CD8-positive, alpha-beta memory T cell (primary cell): ENCODE data around the gene CPEB1. TPM values are rescaled to one million over a fixed set of nuclear protein-coding genes. Genes with fewer than 3 reads are reported as not detected.

Source experiments
- CTCF ChIA-PET: fragments of 350-600 bp; sonication (Branson Sonifier 250); formaldehyde crosslinking; loops from one replicate; lab custom pipeline; 2021; ENCODE audit warnings: antibody characterized with exemption; lab: Charles Lee
- POLR2A ChIA-PET: fragments of 350-600 bp; sonication (Branson Sonifier 250); formaldehyde crosslinking; loops from one replicate; lab custom pipeline; 2021; ENCODE audit warnings: antibody characterized with exemption; lab: Charles Lee
- DNase-seq, 5 donors: peaks; one replicate each; pipeline versions ENCODE4 v3.0.0 to v3.0.0-alpha.2; 2020 to 2022; ENCODE audit warnings: mixed read lengths in 1 of 5
- H3K27ac ChIP-seq: one replicate; pipeline ENCODE4 v1.7.0; 2013; ENCODE audit warnings: low read depth, mild to moderate bottlenecking, low read length, moderate library complexity
- H3K27me3 ChIP-seq: 2 replicates; pipeline ENCODE4 v1.7.0; 2013; ENCODE audit warnings: low read length, mild to moderate bottlenecking; ENCODE audit not compliant: insufficient read depth, poor library complexity, severe bottlenecking
- H3K36me3 ChIP-seq: 2 replicates; pipeline ENCODE4 v1.7.0; 2013; ENCODE audit warnings: mild to moderate bottlenecking, low read length, moderate library complexity; ENCODE audit not compliant: insufficient read depth
- H3K4me1 ChIP-seq: 2 replicates; pipeline ENCODE4 v1.7.0; 2013; ENCODE audit warnings: mild to moderate bottlenecking, low read length, moderate library complexity; ENCODE audit not compliant: insufficient read depth
- H3K4me3 ChIP-seq: 2 replicates; pipeline ENCODE4 v1.7.0; 2013; ENCODE audit warnings: mild to moderate bottlenecking, low read length
- H3K9me3 ChIP-seq: 2 replicates; pipeline ENCODE4 v1.7.0; 2013; ENCODE audit warnings: mild to moderate bottlenecking, low read length
- H3K27ac Mint-ChIP-seq, 8 donors: one replicate each; pipeline ENCODE4 v1.8.0; 2020 to 2021; ENCODE audit warnings: mixed read lengths in 8 of 8, mild to moderate bottlenecking in 6 of 8, inconsistent platforms in 3 of 8, moderate library complexity in 3 of 8
- H3K27me3 Mint-ChIP-seq, 2 donors: one replicate each; pipeline ENCODE4 v1.8.0; 2020 to 2021; ENCODE audit warnings: mixed read lengths in 2 of 2, mild to moderate bottlenecking in 1 of 2, moderate library complexity in 1 of 2
- H3K36me3 Mint-ChIP-seq, 3 donors: one replicate each; pipeline ENCODE4 v1.8.0; 2020 to 2021; ENCODE audit warnings: mixed read lengths in 3 of 3, inconsistent platforms in 1 of 3, mild to moderate bottlenecking in 1 of 3
- H3K4me1 Mint-ChIP-seq, 3 donors: one replicate each; pipeline ENCODE4 v1.8.0; 2020 to 2021; ENCODE audit warnings: mixed read lengths in 3 of 3, inconsistent platforms in 1 of 3, mild to moderate bottlenecking in 1 of 3
- H3K4me3 Mint-ChIP-seq, 7 donors: one replicate each; pipeline ENCODE4 v1.8.0; 2020 to 2021; ENCODE audit warnings: mixed read lengths in 7 of 7, mild to moderate bottlenecking in 6 of 7, moderate library complexity in 4 of 7, inconsistent platforms in 2 of 7
- H3K9me3 Mint-ChIP-seq, 5 donors: one replicate each; pipeline ENCODE4 v1.8.0; 2020 to 2022; ENCODE audit warnings: mixed read lengths in 5 of 5, mild to moderate bottlenecking in 3 of 5, moderate library complexity in 2 of 5, inconsistent platforms in 1 of 5
- polyA plus RNA-seq: library from polyadenylated mRNA; unstranded; fragments of 300-500 nt; fragmentation: Illumina TruSeq; gene quantifications from one replicate; pipeline ENCODE4 v1.2.3, GENCODE V29; 2021
- total RNA-seq, 2 experiments: library from RNA; stranded (reverse); gene quantifications; one replicate each; pipeline ENCODE4 v1.2.3, GENCODE V29; 2021

Gene CPEB1
- total and polyA plus RNA-seq, 3 experiments from 2014 or later, result 0.44 to 1.2 (median 0.44) TPM

DNA sequence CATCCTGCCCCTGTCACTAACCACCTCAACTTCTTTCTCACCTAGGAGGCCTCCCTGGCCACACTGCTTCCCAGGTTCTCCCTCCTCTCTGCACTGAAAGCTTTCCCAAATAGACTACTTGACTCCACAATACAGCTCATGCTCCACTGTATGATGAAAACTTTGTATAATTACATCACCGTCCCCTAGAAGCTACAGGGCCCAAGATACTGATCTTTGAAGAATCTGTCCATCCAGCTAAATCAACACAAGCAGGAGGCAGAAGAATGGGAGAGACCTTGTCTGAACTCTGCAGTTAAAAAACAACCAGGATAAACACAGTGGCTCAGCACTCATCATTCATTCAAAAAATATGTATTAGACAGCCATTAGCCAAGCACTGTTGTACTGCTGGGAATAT lies 80.5 kb downstream of the CPEB1 start:
- Histone ChIP-seq H3K27me3 (no peaks in the 10 kb centered on the region), H3K27ac (no peak overlapping the region), H3K36me3 (no peaks in the 10 kb centered on the region), H3K4me3 (no peak overlapping the region), H3K4me1 (no peaks in the 10 kb centered on the region), H3K9me3 (no peaks in the 10 kb centered on the region)
- ChIA-PET CTCF (interaction anchor here (1.5 kb wide), 1 partner anchor 36 kb away, joined by 3 read pairs; no protein-coding TSS in a partner anchor), POLR2A (no interaction called here)
- peaks cover 0 to 13% of the 10 kb centered on the region in 2 donors for H3K27me3 Mint-ChIP-seq
- no peak for DNase-seq
- no peak overlapping the region for H3K27ac Mint-ChIP-seq
- H3K4me3 Mint-ChIP-seq, result no peak overlapping the region
- no peaks in the 10 kb centered on the region for H3K9me3 Mint-ChIP-seq
- no peaks in the 10 kb centered on the region for H3K4me1 Mint-ChIP-seq
- H3K36me3 Mint-ChIP-seq, result no peaks in the 10 kb centered on the region

DNA sequence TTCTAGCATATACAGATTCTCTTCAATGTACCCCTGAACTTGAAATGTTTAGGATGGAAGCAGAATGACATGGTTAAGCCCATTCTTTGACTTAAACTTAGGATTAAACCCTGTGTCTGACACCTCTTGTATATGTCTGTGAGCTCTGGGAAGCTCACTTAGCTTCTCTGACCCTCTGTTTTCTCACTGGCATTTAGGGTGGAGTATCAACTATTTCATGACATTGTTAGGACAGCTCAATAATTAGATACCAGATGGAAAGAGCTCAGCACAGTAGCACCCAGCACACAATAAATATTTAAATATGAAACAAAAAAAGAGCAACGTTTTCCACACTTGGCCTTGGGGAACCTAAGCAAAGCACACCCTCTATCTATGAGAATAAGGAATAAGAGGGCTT lies 88.7 kb downstream of the CPEB1 start:
- H3K36me3 ChIP-seq, result no peaks in the 10 kb centered on the region
- no peak overlapping the region for H3K27ac ChIP-seq
- ChIA-PET CTCF (interaction anchor here (1.2 kb wide), 1 partner anchor 18 kb away, joined by 3 read pairs; the partner anchor contains the start of gene RPS17), POLR2A (no interaction called here)
- no peaks in the 10 kb centered on the region for H3K9me3 ChIP-seq
- H3K4me3 ChIP-seq, result no peak overlapping the region
- Mint-ChIP-seq H3K4me1 (no peaks in the 10 kb centered on the region), H3K36me3 (no peaks in the 10 kb centered on the region), H3K27ac (no peak overlapping the region), H3K9me3 (no peaks in the 10 kb centered on the region), H3K4me3 (no peak overlapping the region), H3K27me3 (peaks cover 3 to 9% of the 10 kb centered on the region in 2 donors)
- H3K27me3 ChIP-seq, result no peaks in the 10 kb centered on the region
- DNase-seq, result no peak
- no peaks in the 10 kb centered on the region for H3K4me1 ChIP-seq

DNA sequence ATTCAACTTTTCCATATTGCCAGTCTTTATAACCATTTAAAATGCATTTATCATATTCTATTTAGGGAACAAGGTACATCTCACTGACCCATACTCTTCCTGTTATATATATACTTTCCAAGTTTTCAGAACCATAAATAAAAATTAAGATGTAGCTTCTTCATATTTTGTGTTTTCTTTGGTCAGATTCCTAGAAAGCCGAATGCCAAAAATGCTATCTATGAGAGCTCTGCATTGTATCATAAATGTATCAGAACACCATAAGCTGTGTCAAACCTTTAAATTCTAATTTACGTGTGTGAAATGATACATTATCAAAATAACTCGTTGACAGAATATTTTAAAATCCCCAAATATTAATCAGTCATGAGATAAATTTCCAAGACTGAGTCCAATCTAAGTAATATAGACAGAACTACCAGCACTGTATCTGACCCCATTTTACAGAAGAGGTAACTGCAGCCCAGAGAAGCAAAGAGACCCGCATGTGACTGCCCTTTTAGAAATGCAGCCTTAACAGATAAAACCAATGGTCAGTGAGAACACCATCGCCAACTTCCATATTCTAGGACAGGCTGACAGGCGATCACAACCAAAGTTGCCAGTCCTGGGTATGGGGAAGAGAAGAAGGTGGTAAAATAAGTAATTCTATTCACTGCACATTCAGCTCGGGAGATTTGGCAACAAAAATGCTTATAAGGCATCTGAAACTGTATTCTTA lies 90.7 kb downstream of the CPEB1 start:
- Mint-ChIP-seq H3K9me3 (no peaks in the 10 kb centered on the region), H3K27me3 (peaks cover 3 to 13% of the 10 kb centered on the region in 2 donors), H3K4me1 (no peaks in the 10 kb centered on the region), H3K4me3 (no peak overlapping the region), H3K27ac (no peak overlapping the region), H3K36me3 (no peaks in the 10 kb centered on the region)
- H3K36me3 ChIP-seq, result no peaks in the 10 kb centered on the region
- H3K9me3 ChIP-seq, result no peaks in the 10 kb centered on the region
- POLR2A ChIA-PET, result no interaction called here
- H3K4me1 ChIP-seq, result no peaks in the 10 kb centered on the region
- H3K27me3 ChIP-seq, result no peaks in the 10 kb centered on the region
- CTCF ChIA-PET, result no interaction called here
- no peak overlapping the region for H3K4me3 ChIP-seq
- no peak overlapping the region for H3K27ac ChIP-seq
- no peak for DNase-seq

DNA sequence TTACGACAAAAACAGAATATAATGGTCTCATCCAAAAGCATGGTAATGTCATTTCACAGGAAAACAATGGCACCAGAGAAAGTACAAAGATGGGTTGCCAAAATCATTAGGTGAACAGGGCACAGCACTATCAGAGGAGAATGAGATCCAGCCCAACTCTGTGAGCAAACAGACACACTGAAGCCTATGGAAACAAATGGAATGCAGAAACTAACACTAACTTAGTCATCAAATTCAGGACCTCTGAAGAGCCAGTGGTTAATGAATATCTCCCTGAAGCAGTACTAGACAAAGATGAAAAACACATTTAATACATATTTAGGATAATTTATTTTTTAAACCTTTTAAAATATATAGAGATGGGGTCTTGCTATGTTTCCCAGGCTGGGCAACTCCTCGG lies 92.3 kb downstream of the CPEB1 start:
- POLR2A ChIA-PET, result no interaction called here

GRCh38 chr15:82554351-82554750 lies 92.8 kb downstream of the CPEB1 start:
- no peak overlapping the region for H3K4me3 Mint-ChIP-seq
- H3K9me3 ChIP-seq, result no peaks in the 10 kb centered on the region
- H3K4me1 ChIP-seq, result no peaks in the 10 kb centered on the region
- no peaks in the 10 kb centered on the region for H3K27me3 ChIP-seq
- H3K36me3 ChIP-seq, result no peaks in the 10 kb centered on the region
- H3K4me1 Mint-ChIP-seq, result no peaks in the 10 kb centered on the region
- H3K4me3 ChIP-seq, result no peak overlapping the region
- no peaks in the 10 kb centered on the region for H3K9me3 Mint-ChIP-seq
- H3K36me3 Mint-ChIP-seq, result no peaks in the 10 kb centered on the region
- no peak for DNase-seq
- CTCF ChIA-PET, result interaction anchor here (1.7 kb wide), 1 partner anchor 14 kb away, joined by 5 read pairs; the partner anchor contains the start of gene RPS17
- peaks cover 5 to 17% of the 10 kb centered on the region in 2 donors for H3K27me3 Mint-ChIP-seq
- POLR2A ChIA-PET, result no interaction called here
- no peak overlapping the region for H3K27ac Mint-ChIP-seq
- no peak overlapping the region for H3K27ac ChIP-seq

More for the DNA sequence above, 92.3 kb downstream of the CPEB1 start:
- CTCF ChIA-PET, result no interaction called here
- H3K27me3 Mint-ChIP-seq, result peaks cover 5 to 17% of the 10 kb centered on the region in 2 donors
- H3K36me3 Mint-ChIP-seq, result no peaks in the 10 kb centered on the region
- H3K4me3 Mint-ChIP-seq, result no peak overlapping the region
- no peaks in the 10 kb centered on the region for H3K4me1 ChIP-seq
- H3K4me3 ChIP-seq, result no peak overlapping the region
- no peak overlapping the region for H3K27ac ChIP-seq
- no peaks in the 10 kb centered on the region for H3K27me3 ChIP-seq
- H3K9me3 Mint-ChIP-seq, result no peaks in the 10 kb centered on the region
- no peaks in the 10 kb centered on the region for H3K4me1 Mint-ChIP-seq
- no peak overlapping the region for H3K27ac Mint-ChIP-seq
- DNase-seq, result no peak
- H3K36me3 ChIP-seq, result no peaks in the 10 kb centered on the region
- H3K9me3 ChIP-seq, result no peaks in the 10 kb centered on the region

- no peak overlapping the region for H3K27ac ChIP-seq
- no peaks in the 10 kb centered on the region for H3K36me3 ChIP-seq
- ChIA-PET POLR2A (no interaction called here), CTCF (interaction anchor here (0.6 to 1.7 kb wide), 2 partner anchors 13 to 259 kb away, joined by 3 to 5 read pairs; partner anchors contain the start of gene RPS17)
- Mint-ChIP-seq H3K9me3 (no peaks in the 10 kb centered on the region), H3K4me3 (no peak overlapping the region), H3K4me1 (no peaks in the 10 kb centered on the region), H3K27me3 (peaks cover 4 to 17% of the 10 kb centered on the region in 2 donors), H3K36me3 (no peaks in the 10 kb centered on the region), H3K27ac (no peak overlapping the region)
- H3K27me3 ChIP-seq, result no peaks in the 10 kb centered on the region
- H3K9me3 ChIP-seq, result no peaks in the 10 kb centered on the region
- H3K4me3 ChIP-seq, result no peak overlapping the region
- H3K4me1 ChIP-seq, result no peaks in the 10 kb centered on the region
- no peak for DNase-seq
Measured at GRCh38 chr15:82553846-82554245, 93.3 kb downstream of the CPEB1 start.

GRCh38 chr15:82552861-82553260 lies 94.3 kb downstream of the CPEB1 start:
- Mint-ChIP-seq H3K9me3 (no peaks in the 10 kb centered on the region), H3K4me3 (no peak overlapping the region), H3K4me1 (no peaks in the 10 kb centered on the region), H3K27me3 (peaks cover 6 to 21% of the 10 kb centered on the region in 2 donors), H3K27ac (no peak overlapping the region), H3K36me3 (no peaks in the 10 kb centered on the region)
- Histone ChIP-seq H3K9me3 (no peaks in the 10 kb centered on the region), H3K27ac (no peak overlapping the region), H3K4me1 (no peaks in the 10 kb centered on the region), H3K36me3 (no peaks in the 10 kb centered on the region), H3K4me3 (no peak overlapping the region), H3K27me3 (no peaks in the 10 kb centered on the region)
- POLR2A ChIA-PET, result no interaction called here
- CTCF ChIA-PET, result interaction anchor here (1.7 kb wide), 1 partner anchor 12 kb away, joined by 5 read pairs; the partner anchor contains the start of gene RPS17
- DNase-seq, result no peak

DNA sequence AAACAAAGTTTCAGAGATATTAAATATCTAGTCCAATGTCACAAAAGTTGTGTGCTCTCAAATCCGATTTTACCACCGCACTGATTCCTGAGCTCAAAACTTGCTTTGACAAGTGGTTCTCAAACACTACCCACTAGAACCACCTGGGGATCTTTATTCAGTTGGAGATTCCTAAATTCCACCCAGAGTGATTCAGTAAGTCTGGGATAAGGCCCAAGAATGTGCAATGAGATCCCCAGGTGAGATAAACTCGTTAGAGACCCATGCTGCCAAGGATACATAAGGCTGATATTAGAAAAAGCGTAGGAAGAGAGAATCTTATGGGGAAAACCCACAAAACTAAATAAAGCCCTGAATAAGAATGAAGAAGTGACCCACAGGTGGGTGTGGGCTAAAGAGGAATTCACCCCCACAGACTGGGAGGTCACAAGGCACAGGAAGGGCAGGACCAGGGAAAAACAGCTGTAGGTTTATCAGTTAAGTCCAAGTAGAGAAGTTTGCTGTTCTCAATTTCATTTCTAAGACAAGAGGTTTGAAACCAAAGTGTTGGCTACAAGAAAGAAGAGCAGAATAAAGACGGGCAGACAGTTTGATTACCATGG lies 95.4 kb downstream of the CPEB1 start:
- DNase-seq, result no peak
- H3K9me3 Mint-ChIP-seq, result no peaks in the 10 kb centered on the region
- ChIA-PET CTCF (no interaction called here), POLR2A (no interaction called here)
- H3K4me1 Mint-ChIP-seq, result no peaks in the 10 kb centered on the region
- Histone ChIP-seq H3K9me3 (no peaks in the 10 kb centered on the region), H3K27ac (no peak overlapping the region), H3K36me3 (no peaks in the 10 kb centered on the region), H3K4me1 (no peaks in the 10 kb centered on the region), H3K4me3 (no peak overlapping the region), H3K27me3 (no peaks in the 10 kb centered on the region)
- no peak overlapping the region for H3K27ac Mint-ChIP-seq
- H3K4me3 Mint-ChIP-seq, result no peak overlapping the region
- no peaks in the 10 kb centered on the region for H3K36me3 Mint-ChIP-seq
- H3K27me3 Mint-ChIP-seq, result peaks cover 7 to 18% of the 10 kb centered on the region in 2 donors
